ENCODE results near the gene ZNF407.

GRCh38 chr18:74914648-74915047 lies 317.0 kb downstream of the ZNF407 start:
- TF ChIP-seq, protein P1, sequence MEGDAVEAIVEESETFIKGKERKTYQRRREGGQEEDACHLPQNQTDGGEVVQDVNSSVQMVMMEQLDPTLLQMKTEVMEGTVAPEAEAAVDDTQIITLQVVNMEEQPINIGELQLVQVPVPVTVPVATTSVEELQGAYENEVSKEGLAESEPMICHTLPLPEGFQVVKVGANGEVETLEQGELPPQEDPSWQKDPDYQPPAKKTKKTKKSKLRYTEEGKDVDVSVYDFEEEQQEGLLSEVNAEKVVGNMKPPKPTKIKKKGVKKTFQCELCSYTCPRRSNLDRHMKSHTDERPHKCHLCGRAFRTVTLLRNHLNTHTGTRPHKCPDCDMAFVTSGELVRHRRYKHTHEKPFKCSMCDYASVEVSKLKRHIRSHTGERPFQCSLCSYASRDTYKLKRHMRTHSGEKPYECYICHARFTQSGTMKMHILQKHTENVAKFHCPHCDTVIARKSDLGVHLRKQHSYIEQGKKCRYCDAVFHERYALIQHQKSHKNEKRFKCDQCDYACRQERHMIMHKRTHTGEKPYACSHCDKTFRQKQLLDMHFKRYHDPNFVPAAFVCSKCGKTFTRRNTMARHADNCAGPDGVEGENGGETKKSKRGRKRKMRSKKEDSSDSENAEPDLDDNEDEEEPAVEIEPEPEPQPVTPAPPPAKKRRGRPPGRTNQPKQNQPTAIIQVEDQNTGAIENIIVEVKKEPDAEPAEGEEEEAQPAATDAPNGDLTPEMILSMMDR (IDR thresholded peaks at IDR 0.05 in 8 of 11, conservative IDR thresholded peaks at IDR 0.05 in 3 of 11): no peak
- no peak for TF ChIP-seq POLR2A (IDR thresholded peaks at IDR 0.05)
